ENCODE results near the gene TTC34.
"Not testable (repeated sequence)": the region's sequence is repeated elsewhere in the genome, so short reads cannot be mapped to it uniquely, and the experiment has no call there.

The TTC34 gene

DNA sequence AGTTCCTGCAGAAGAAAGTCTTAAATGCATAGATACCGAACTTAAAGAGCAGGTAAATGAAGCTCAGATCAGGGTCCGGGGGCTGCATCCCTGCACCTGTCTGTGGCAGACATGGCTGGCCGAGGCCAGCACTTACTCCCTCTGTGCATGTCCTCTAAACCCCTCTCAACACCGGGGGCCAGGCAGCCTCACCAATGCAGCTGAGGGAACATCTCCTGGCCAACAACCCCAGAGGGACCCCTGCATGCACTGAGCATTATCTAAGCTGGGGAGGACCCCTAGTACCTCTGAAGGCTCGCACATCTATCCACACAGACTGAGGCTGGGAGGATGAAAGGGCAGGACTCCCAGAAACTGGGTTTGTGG is 18.4 kb downstream of the TTC34 start:
- no peak overlapping the region for H3K4me3 ChIP-seq (replicated peaks; ENCODE audit: low read depth, low read length)
- DNase-seq (ENCODE audit: extremely low read depth, low read depth): no peak
- TF ChIP-seq, protein P1, sequence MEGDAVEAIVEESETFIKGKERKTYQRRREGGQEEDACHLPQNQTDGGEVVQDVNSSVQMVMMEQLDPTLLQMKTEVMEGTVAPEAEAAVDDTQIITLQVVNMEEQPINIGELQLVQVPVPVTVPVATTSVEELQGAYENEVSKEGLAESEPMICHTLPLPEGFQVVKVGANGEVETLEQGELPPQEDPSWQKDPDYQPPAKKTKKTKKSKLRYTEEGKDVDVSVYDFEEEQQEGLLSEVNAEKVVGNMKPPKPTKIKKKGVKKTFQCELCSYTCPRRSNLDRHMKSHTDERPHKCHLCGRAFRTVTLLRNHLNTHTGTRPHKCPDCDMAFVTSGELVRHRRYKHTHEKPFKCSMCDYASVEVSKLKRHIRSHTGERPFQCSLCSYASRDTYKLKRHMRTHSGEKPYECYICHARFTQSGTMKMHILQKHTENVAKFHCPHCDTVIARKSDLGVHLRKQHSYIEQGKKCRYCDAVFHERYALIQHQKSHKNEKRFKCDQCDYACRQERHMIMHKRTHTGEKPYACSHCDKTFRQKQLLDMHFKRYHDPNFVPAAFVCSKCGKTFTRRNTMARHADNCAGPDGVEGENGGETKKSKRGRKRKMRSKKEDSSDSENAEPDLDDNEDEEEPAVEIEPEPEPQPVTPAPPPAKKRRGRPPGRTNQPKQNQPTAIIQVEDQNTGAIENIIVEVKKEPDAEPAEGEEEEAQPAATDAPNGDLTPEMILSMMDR (IDR thresholded peaks at IDR 0.05; ENCODE audit: low read depth, low read length, missing control alignments): no peak

- TF ChIP-seq, protein P1 (IDR thresholded peaks at IDR 0.05; ENCODE audit: low read depth, low read length, missing control alignments): no peak
- no peak overlapping the region for H3K4me3 ChIP-seq (replicated peaks; ENCODE audit: low read depth, low read length)
- no peak for DNase-seq (ENCODE audit: extremely low read depth, low read depth)
Observed at GRCh38 chr1:2781627-2782026, 19.9 kb downstream of the TTC34 start.

- TF ChIP-seq, protein P1 (IDR thresholded peaks at IDR 0.05; ENCODE audit: low read depth, low read length, missing control alignments): no peak
- no peak for DNase-seq (ENCODE audit: extremely low read depth, low read depth)
- H3K4me3 ChIP-seq (replicated peaks; ENCODE audit: low read depth, low read length): no peak overlapping the region
Observed at GRCh38 chr1:2778220-2778592, 23.3 kb downstream of the TTC34 start.

DNA sequence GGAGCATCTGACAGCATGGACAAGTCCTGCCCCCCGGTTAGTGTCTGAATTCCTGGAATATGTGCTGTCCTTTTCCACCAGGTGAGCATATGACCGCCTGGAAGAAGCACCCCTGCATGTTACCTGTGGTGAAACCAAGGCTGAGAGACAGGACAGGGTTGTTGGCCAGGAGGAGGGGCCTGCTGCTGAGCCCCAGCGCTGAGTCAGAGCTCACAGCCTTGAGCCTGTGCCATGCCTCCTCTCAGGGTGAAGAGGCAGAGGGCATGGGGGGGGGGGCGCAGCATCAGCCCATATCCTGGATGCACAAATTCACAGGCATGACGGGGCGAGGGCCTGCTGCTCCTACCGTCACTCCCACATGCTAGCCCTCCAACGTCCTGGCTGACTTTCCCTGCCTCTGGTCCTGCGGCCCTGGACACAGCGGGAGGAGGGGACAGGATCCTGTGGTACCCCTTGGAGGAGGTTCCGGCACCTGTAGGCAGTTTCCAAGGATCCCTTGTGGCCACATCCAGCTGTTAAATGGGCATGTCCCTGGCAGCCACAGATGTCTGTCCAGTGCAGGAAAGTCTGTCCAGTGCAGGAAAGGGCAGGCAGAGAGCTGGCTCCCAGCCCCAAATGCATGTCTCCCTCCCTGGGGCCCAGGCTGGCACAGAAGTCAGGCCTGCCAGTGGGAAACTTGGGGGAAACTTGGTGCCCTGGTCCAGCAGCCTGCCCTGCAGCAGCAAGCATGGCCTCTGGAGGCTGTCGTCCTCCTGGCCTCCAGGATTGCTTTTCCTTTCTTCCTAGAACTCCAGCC is 23.9 kb downstream of the TTC34 start:
- DNase-seq (ENCODE audit: extremely low read depth, low read depth): no peak
- TF ChIP-seq, protein P1 (IDR thresholded peaks at IDR 0.05; ENCODE audit: low read depth, low read length, missing control alignments): no peak
- no peak overlapping the region for H3K4me3 ChIP-seq (replicated peaks; ENCODE audit: low read depth, low read length)

GRCh38 chr1:2775333-2775732 is 26.2 kb downstream of the TTC34 start:
- DNase-seq (ENCODE audit: extremely low read depth, low read depth): not testable (repeated sequence)

GRCh38 chr1:2768052-2768451 is 33.4 kb downstream of the TTC34 start:
- not testable (repeated sequence) for H3K4me3 ChIP-seq (replicated peaks; ENCODE audit: low read depth, low read length); DNase-seq (ENCODE audit: extremely low read depth, low read depth)

More at GRCh38 chr1:2775333-2775732, 26.2 kb downstream of the TTC34 start:
- not testable (repeated sequence) for H3K4me3 ChIP-seq (replicated peaks; ENCODE audit: low read depth, low read length)

- not testable (repeated sequence) for DNase-seq (ENCODE audit: extremely low read depth, low read depth); H3K4me3 ChIP-seq (replicated peaks; ENCODE audit: low read depth, low read length)
Observed at GRCh38 chr1:2759433-2759832, 42.1 kb downstream of the TTC34 start.

GRCh38 chr1:2757519-2757918 is 44.0 kb downstream of the TTC34 start:
- not testable (repeated sequence) for H3K4me3 ChIP-seq (replicated peaks; ENCODE audit: low read depth, low read length)

GRCh38 chr1:2755426-2755825 is 46.1 kb downstream of the TTC34 start:
- H3K4me3 ChIP-seq (replicated peaks; ENCODE audit: low read depth, low read length); DNase-seq (ENCODE audit: extremely low read depth, low read depth): not testable (repeated sequence)

More at GRCh38 chr1:2757519-2757918, 44.0 kb downstream of the TTC34 start:
- DNase-seq (ENCODE audit: extremely low read depth, low read depth): not testable (repeated sequence)

- H3K4me3 ChIP-seq (replicated peaks; ENCODE audit: low read depth, low read length); DNase-seq (ENCODE audit: extremely low read depth, low read depth): not testable (repeated sequence)
Observed at GRCh38 chr1:2754597-2754996, 46.9 kb downstream of the TTC34 start.

DNA sequence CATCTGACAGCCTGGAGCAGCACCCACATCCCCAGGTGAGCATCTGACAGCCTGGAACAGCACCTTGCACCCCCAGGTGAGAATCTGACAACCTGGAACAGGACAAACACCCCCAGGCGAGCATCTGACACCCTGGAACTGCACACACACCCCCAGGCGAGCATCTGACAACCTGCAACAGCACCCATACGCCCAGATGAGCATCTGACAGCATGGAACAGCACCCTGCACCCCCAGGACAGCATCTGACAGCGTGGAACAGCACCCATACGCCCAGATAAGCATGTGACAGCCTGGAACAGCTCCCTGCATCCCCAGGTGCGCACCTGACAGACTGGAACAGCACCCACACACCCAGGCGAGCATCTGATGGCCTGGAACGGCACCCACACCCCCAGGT is 49.0 kb downstream of the TTC34 start:
- not testable (repeated sequence) for H3K4me3 ChIP-seq (replicated peaks; ENCODE audit: low read depth, low read length); DNase-seq (ENCODE audit: extremely low read depth, low read depth)

DNA sequence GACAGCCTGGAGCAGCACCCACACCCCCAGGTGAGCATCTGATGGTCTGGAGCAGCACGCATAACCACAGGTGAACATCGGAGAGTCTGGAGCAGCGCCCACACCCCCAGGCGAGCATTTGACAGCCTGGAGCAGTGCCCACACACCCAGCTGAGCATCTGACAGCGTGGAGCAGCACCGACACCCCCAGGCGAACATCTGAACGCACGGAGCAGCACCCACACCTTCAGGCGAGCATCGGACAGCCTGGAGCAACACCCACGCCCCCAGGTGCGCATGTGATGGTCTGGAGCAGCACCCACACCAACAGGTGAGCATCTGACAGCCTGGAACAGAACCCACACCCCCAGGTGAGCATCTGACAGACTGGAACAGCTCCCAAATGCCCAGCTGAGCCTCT is 49.6 kb downstream of the TTC34 start:
- DNase-seq (ENCODE audit: extremely low read depth, low read depth); H3K4me3 ChIP-seq (replicated peaks; ENCODE audit: low read depth, low read length): not testable (repeated sequence)

- not testable (repeated sequence) for DNase-seq (ENCODE audit: extremely low read depth, low read depth); H3K4me3 ChIP-seq (replicated peaks; ENCODE audit: low read depth, low read length)
Observed at GRCh38 chr1:2750766-2751730, 50.4 kb downstream of the TTC34 start.
